ENCODE results near the gene KIF13A.
"Not testable (repeated sequence)": the region's sequence is repeated elsewhere in the genome, so short reads cannot be mapped to it uniquely, and the experiment has no call there.

The KIF13A gene

GRCh38 chr6:17900011-17900410 is 87.4 kb downstream of the KIF13A start:
- TF ChIP-seq CTCF (IDR thresholded peaks at IDR 0.05; ENCODE audit: insufficient read depth, missing control alignments) = no peak
- no peak for FAIRE-seq
- no peak for DNase-seq (ENCODE audit: insufficient read length, low spot score)

DNA sequence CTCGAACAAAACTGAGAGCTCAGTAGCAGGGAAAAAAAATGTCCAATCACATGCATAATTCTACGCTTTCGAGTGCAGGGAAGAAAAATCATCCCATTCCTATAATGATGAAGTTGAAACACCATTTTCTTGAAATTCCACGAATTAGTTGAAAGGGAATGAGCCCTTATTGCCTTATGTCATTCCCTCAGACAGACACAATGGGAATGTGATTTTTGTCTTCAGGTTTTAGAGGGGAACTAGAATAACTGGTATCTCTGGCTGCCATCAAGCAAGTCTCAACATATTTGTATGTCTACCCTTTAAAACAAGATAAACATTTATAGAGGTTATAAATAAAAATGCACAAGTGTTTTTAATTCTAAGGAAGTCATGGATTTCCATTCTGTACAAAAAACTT is 87.9 kb downstream of the KIF13A start:
- no peak for DNase-seq (ENCODE audit: insufficient read length, low spot score)
- no peak for TF ChIP-seq CTCF (IDR thresholded peaks at IDR 0.05; ENCODE audit: insufficient read depth, missing control alignments)
- no peak for FAIRE-seq

DNA sequence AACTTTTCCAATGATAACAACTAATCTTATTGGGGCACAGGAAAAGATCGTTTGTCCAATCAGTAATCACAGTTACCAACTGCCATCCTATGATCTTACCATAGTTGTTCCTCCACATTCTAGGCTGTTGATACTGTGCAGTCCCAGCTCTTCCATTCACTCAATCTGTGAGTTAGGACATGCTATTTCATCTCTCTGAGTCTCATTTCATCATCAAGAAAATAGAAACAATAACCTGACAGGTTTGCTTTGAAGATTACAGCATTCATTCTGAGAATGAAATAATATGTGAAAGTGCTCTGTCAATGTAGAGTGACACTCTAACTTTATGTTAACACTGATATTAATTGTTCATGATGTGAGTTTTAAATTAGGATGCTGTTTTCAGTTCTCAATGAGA is 89.8 kb downstream of the KIF13A start:
- FAIRE-seq (no peak), DNase-seq (ENCODE audit: insufficient read length, low spot score) (no peak)
- no peak for TF ChIP-seq CTCF (IDR thresholded peaks at IDR 0.05; ENCODE audit: insufficient read depth, missing control alignments)

- FAIRE-seq = no peak
- no peak for TF ChIP-seq CTCF (IDR thresholded peaks at IDR 0.05; ENCODE audit: insufficient read depth, missing control alignments)
These were observed 92.5 kb downstream of the KIF13A start for GRCh38 chr6:17894905-17895304.

GRCh38 chr6:17894191-17894590 is 93.2 kb downstream of the KIF13A start:
- FAIRE-seq = no peak
- no peak for TF ChIP-seq CTCF (IDR thresholded peaks at IDR 0.05; ENCODE audit: insufficient read depth, missing control alignments)
- no peak for DNase-seq (ENCODE audit: insufficient read length, low spot score)

More at GRCh38 chr6:17894905-17895304, 92.5 kb downstream of the KIF13A start:
- no peak for DNase-seq (ENCODE audit: insufficient read length, low spot score)

GRCh38 chr6:17892097-17892686 is 95.2 kb downstream of the KIF13A start:
- TF ChIP-seq CTCF (IDR thresholded peaks at IDR 0.05; ENCODE audit: insufficient read depth, missing control alignments) = no peak
- DNase-seq (ENCODE audit: insufficient read length, low spot score) (no peak), FAIRE-seq (no peak)

GRCh38 chr6:17890309-17890708 is 97.1 kb downstream of the KIF13A start:
- TF ChIP-seq CTCF (IDR thresholded peaks at IDR 0.05; ENCODE audit: insufficient read depth, missing control alignments) = no peak
- no peak for DNase-seq (ENCODE audit: insufficient read length, low spot score)
- no peak for FAIRE-seq

GRCh38 chr6:17889777-17890176 is 97.7 kb downstream of the KIF13A start:
- FAIRE-seq; DNase-seq (ENCODE audit: insufficient read length, low spot score): not testable (repeated sequence)

Measured in D721Med (cell line).